Urinary bladder (tissue), 4 donors: ENCODE measurements around the gene KRT86. TPM values are rescaled to one million over a fixed set of nuclear protein-coding genes. Genes with fewer than 3 reads are reported as not detected.
"Not testable (repeated sequence)": the region's sequence is repeated elsewhere in the genome, so short reads cannot be mapped to it uniquely, and the experiment has no call there.

Experiments used
- DNase-seq: peaks from one replicate; pipeline ENCODE4 v3.0.0-alpha.2; 2015; ENCODE audit errors: extremely low spot score
- H3K27ac ChIP-seq: one replicate; pipeline ENCODE4 v1.5.1; 2013; ENCODE audit warnings: low read depth, mild to moderate bottlenecking, moderate library complexity
- H3K36me3 ChIP-seq: one replicate; pipeline ENCODE4 v1.6.1; 2013; ENCODE audit warnings: mild to moderate bottlenecking, moderate library complexity; ENCODE audit not compliant: insufficient read depth
- H3K4me1 ChIP-seq: one replicate; pipeline ENCODE4 v1.6.1; 2013; ENCODE audit warnings: mild to moderate bottlenecking, moderate library complexity; ENCODE audit not compliant: insufficient read depth
- H3K4me3 ChIP-seq: one replicate; pipeline ENCODE4 v1.5.1; 2013; ENCODE audit warnings: low read depth, low read length
- WGBS: extraction: QIAGEN DNeasy Blood & Tissue Kit; methylation state at CpG from one replicate; pipeline ENCODE4 v1.1.7; 2013; 5-methylcytosine and 5-hydroxymethylcytosine counted together
- polyA plus RNA-seq: library from polyadenylated mRNA; stranded (reverse); fragments of 200-250 nt; gene quantifications from one replicate; pipeline ENCODE4 v1.2.3, GENCODE V29; 2013
- total RNA-seq: library from RNA; depleted of rRNA; stranded (reverse); fragments of >200 nt; gene quantifications from one replicate; pipeline ENCODE4 v1.2.3, GENCODE V29; 2014
- donor health status: healthy with polysubstance abuse.
- donor health status: healthy.

Gene KRT86
- total and polyA plus RNA-seq, 2 donors: 0.15 TPM; not detected in 1

- no peak overlapping the region for H3K27ac ChIP-seq
- no peaks in the 10 kb centered on the region for H3K36me3 ChIP-seq
- no peak for DNase-seq
- peak overlapping the region; percentile 14 for H3K4me3 ChIP-seq
- H3K4me1 ChIP-seq: no peaks in the 10 kb centered on the region
- 80% methylated on average over 10 of the region's 10 CpGs for WGBS
These were observed 40.1 kb upstream of the KRT86 start for GRCh38 chr12:52234223-52234810.

- DNase-seq: no peak
- no peak overlapping the region for H3K4me3 ChIP-seq
- H3K36me3 ChIP-seq: no peaks in the 10 kb centered on the region
- H3K4me1 ChIP-seq: no peaks in the 10 kb centered on the region
- WGBS: 90% methylated on average over 15 of the region's 15 CpGs
- H3K27ac ChIP-seq: peak overlapping the region; percentile 40
These were observed 39.3 kb upstream of the KRT86 start for GRCh38 chr12:52235001-52235764.

DNA sequence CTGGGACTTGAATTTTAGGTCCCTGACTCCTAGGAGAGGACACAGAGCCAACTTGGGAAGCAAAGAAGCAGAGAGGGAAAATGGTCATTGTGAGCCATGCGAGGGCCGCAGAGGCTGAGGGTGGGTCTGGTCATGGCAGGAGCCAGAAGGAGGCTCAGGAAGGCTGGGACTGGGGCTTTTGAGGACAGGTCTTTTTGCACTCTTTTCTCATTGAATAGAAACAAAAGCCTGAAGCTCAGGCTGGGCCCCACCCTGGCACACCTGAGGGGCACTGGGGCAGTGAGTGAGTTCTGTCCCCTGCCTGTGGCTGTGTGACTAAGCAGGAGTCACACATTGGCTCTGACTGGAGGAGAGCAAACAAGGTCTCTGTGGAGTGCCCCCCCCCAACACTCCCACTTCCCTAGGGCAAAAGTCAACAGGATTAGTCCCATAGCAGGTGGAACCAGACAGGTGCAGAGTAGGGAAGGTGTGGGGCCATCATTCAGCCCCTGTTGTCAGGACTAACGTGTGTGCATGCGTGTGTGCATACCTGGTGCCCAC lies 38.6 kb upstream of the KRT86 start:
- H3K36me3 ChIP-seq: no peaks in the 10 kb centered on the region
- WGBS: 72% methylated on average over 4 of the region's 4 CpGs
- no peak overlapping the region for H3K4me3 ChIP-seq
- H3K27ac ChIP-seq: peak overlapping the region; percentile 40
- DNase-seq: no peak
- H3K4me1 ChIP-seq: no peaks in the 10 kb centered on the region

DNA sequence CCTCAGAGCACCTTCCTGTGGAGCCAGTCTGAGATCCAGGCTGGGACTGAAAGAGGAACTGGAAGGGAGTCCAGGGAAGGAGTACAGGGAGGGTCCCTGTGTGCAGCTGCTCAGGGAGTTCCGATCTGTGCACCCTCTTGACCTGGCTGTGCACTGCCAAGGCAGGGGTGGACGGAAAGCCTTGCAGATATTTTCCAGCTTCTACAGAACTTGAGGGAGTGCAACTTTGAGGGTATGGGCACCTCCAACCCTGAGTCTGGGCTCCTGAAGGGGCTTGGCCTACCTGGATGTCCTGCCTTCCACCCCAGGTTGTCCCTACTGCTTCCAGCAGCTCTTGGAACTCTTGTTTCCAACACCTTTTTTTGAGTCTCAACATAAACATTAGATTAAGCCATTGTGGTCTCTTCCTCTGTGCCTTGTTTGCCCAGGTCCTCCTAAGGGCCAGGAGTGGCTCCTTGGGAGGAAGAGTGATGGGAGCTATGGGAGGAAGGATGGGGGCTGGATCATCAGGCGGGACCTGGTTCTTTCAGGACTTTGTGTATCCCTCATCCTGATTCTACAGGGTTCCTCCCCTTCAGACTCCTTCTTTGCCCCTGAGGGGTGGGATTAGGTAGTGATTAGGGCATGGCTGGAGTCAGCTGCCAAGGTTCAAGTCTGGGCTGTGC lies 37.9 kb upstream of the KRT86 start:
- WGBS: 77% methylated on average over 3 of the region's 3 CpGs
- no peaks in the 10 kb centered on the region for H3K4me1 ChIP-seq
- no peak overlapping the region for H3K4me3 ChIP-seq
- no peak overlapping the region for H3K27ac ChIP-seq
- DNase-seq: no peak
- H3K36me3 ChIP-seq: no peaks in the 10 kb centered on the region

DNA sequence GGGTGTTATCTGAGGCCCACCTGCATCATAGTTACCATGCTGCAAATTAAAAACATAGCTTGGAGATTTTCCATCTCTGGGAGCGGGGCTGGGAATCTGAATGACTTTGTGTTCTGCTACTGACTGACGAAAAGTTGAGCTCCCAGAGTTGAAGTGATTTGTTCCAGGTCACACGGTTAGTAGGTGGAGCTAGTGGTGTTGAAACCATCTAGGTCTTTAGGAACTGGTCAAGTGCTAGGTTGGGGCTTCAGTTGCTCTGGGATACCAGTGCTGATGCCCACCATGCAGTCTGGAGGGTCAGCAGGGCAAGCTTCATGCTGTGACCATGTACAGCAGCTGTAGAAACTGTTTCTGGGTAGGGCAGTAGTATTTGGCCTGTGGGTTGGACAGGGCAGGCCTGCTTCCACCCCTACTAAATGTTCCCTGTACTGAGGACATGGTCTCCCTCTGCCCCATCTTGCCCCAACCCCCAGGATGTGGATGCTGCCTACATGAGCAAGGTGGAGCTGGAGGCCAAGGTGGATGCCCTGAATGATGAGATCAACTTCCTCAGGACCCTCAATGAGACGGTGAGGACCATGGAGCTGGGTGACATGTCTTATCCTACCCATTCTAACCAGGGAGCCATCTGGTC lies 36.1 kb upstream of the KRT86 start:
- WGBS: 92% methylated on average over 4 of the region's 4 CpGs
- no peak for DNase-seq
- Histone ChIP-seq H3K4me1 (no peaks in the 10 kb centered on the region), H3K4me3 (no peak overlapping the region), H3K27ac (no peak overlapping the region), H3K36me3 (no peaks in the 10 kb centered on the region)

DNA sequence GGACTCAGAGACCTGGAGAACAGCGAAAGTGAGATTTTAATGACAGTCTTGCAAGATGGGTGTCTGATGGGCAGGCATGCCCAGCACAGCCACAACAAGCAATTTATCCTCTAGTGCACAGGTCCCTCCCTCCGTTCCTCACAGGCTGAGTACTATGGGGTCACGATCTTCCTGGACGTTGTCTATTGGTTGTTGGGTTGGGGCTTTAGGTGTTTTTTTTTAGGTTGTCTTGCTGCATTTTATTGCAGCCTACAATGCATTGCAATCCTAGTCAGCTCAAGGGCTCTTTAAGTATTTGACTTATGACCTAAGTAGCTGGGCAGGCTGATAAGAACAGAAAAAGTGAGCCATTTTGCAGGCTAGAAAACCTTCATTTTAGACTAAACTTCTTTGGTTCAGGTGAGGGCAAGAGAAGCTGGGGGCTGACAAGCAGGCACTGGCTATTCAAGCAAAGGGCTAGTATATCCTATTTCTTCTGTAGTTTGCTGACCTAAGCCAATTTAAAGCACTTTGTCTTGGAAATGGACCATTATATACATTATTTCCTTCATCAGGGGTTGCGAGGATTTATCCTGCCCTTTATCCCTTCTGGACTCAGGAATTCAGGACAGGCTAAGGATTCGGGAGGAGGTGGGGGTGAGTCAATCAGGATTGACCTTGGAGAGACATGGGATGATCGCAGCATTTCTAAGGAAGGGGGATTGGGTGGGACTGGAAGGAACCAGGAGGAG lies 35.4 kb upstream of the KRT86 start:
- Histone ChIP-seq H3K27ac (no peak overlapping the region), H3K4me1 (no peaks in the 10 kb centered on the region), H3K36me3 (no peaks in the 10 kb centered on the region), H3K4me3 (no peak overlapping the region)
- DNase-seq: no peak
- WGBS: 79% methylated on average over 7 of the region's 7 CpGs

DNA sequence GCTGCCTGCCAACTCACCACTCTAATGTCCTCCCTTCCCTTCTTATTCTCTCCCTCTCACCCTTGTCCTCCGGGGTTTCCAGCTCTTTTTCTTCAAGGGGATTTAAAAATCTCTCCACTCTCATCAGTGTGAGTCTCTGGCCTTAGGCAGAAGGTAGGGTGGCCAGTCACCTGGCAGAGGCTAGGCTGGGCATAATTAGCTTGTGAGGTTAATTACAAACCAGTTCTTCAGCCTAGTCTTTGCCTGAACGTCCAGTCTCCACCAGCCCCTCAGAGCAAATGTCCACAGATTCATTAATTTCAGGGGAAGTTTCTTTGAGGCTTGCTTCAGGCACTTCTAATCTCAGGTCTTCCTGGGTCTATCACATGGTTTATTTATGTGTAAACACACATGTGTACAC lies 34.7 kb upstream of the KRT86 start:
- H3K4me3 ChIP-seq: no peak overlapping the region
- DNase-seq: no peak
- H3K27ac ChIP-seq: no peak overlapping the region
- WGBS: 68% methylated on average over 2 of the region's 2 CpGs
- H3K4me1 ChIP-seq: no peaks in the 10 kb centered on the region
- H3K36me3 ChIP-seq: no peaks in the 10 kb centered on the region

- not testable (repeated sequence) for H3K27ac ChIP-seq, H3K4me1 ChIP-seq, DNase-seq, H3K4me3 ChIP-seq, H3K36me3 ChIP-seq
- WGBS: 84% methylated on average over 6 of the region's 6 CpGs
These were observed 34.2 kb upstream of the KRT86 start for GRCh38 chr12:52240247-52240646.

- DNase-seq: no peak
- Histone ChIP-seq H3K36me3 (no peaks in the 10 kb centered on the region), H3K27ac (no peak overlapping the region), H3K4me3 (no peak overlapping the region), H3K4me1 (no peaks in the 10 kb centered on the region)
- 87% methylated on average over 11 of the region's 11 CpGs for WGBS
These were observed 33.1 kb upstream of the KRT86 start for GRCh38 chr12:52241205-52241842.

DNA sequence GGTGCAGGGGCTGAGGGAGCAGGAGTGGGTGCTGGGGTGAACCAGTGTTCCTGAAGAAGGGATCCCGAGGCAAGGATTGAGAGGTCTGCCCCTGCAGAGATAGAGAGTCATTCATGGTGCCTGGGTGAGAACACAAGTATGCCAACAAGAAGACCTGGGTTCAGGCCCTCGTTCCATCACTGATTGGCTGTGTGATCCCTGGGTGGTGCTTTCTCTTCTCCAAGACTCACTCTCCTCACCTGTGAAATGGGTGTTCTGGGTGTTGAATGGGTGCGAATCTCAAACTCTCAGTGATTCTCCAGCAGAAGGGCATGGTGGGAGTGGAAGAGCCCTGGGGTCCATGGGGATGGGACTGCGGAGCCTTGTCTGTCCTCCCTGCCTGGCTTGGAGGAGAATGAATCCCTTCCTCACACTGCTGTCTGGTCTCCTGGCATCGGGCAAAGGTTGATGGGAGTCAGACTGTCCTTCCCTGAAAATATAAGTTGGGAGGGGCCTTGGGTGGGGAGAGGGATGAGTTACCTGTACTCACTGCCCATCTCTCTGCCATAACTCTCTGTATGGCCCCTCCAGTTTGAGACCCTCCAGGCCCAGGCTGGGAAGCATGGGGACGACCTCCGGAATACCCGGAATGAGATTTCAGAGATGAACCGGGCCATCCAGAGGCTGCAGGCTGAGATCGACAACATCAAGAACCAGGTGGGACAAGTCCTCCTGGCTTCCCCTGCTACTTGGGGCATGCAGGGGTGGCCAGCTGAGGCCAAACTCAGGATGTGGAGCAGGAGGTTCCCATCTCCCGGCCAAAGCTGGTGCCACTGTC lies 31.8 kb upstream of the KRT86 start:
- H3K4me1 ChIP-seq: no peaks in the 10 kb centered on the region
- 96% methylated on average over 11 of the region's 11 CpGs for WGBS
- no peaks in the 10 kb centered on the region for H3K36me3 ChIP-seq
- no peak for DNase-seq
- H3K27ac ChIP-seq: no peak overlapping the region
- no peak overlapping the region for H3K4me3 ChIP-seq

DNA sequence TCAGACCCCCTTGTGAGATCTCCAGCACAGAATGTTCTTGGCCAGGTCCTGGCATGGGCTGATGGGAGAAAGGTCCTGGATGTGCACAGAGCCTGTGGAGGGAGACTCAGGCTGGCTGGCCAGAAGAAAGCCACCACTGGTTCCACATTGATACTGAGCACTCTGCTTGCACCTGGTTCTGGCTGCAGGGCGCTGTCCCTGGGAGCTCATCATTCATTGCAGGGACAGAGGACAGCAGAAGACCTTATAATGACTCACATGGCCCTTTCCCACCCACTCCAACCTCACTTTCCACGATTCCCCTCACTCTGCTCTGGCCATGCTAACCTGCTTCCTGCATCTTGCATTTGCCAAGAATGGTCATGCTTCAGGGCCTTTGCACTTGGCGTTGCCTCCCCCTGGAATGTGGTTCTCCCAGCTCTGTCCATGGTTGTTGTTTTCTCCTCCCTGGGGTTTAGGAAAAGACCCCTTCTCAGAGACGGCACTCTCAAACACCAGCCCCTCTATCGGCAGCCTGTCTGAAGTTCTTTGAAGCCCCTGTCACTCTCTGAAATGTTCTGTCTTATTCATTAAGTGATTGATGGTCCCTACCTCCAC lies 31.1 kb upstream of the KRT86 start:
- Histone ChIP-seq H3K4me1 (no peaks in the 10 kb centered on the region), H3K4me3 (no peak overlapping the region), H3K36me3 (no peaks in the 10 kb centered on the region), H3K27ac (peak overlapping the region; percentile 19)
- 72% methylated on average over 5 of the region's 5 CpGs for WGBS
- DNase-seq: no peak
